22Rv1 (cell line): Measurements from ENCODE around the gene NEU1.

ENCODE experiments used
- ZFX ChIP-seq: fragments of 450-650 bp; IDR thresholded peaks from 2 replicates; pipeline ENCODE4 v1.6.1; 2017; ENCODE audit warnings: antibody characterized with exemption, borderline replicate concordance
- TF ChIP-seq, protein P1 (sequence below): fragments of 450-650 bp; IDR thresholded peaks from 2 replicates; pipeline ENCODE4 v1.5.1; 2017; ENCODE audit warnings: mild to moderate bottlenecking

DNA sequence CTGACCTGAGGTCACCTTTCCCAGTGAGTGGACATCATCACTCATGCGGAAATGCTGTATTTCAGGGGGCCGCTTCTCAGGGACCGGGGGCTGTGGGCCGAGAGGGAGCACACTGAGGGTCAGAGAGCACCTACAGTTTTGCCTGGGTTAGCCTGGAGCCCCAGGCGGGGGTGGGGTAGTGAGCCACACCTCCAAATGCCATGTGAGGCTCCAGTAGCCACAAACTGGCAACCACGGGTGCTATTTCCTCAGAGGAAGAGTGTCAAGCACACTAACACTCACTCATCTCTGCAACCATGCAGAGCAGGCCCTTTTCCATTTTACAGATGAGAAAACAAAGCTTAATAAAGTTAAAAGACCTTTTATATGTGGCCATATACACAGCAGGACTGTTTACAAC lies 30.2 kb upstream of the NEU1 start:
- TF ChIP-seq, protein P1, sequence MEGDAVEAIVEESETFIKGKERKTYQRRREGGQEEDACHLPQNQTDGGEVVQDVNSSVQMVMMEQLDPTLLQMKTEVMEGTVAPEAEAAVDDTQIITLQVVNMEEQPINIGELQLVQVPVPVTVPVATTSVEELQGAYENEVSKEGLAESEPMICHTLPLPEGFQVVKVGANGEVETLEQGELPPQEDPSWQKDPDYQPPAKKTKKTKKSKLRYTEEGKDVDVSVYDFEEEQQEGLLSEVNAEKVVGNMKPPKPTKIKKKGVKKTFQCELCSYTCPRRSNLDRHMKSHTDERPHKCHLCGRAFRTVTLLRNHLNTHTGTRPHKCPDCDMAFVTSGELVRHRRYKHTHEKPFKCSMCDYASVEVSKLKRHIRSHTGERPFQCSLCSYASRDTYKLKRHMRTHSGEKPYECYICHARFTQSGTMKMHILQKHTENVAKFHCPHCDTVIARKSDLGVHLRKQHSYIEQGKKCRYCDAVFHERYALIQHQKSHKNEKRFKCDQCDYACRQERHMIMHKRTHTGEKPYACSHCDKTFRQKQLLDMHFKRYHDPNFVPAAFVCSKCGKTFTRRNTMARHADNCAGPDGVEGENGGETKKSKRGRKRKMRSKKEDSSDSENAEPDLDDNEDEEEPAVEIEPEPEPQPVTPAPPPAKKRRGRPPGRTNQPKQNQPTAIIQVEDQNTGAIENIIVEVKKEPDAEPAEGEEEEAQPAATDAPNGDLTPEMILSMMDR = no peak
- no peak for TF ChIP-seq ZFX
